MM.1S (cell line): Measurements from ENCODE around the gene SSH3.

Experiments
- EZH2 ChIP-seq: fragments of 300-600 bp; sonication (generic); optimal IDR thresholded peaks from 2 replicates; pipeline ENCODE3; 2017; ENCODE audit warnings: low read depth, mild to moderate bottlenecking, antibody characterized with exemption, low read length, mixed read lengths
- EZH2phosphoT487 ChIP-seq: fragments of 300-600 bp; sonication (generic); IDR thresholded peaks from 2 replicates; pipeline ENCODE4 v1.6.1; 2018; ENCODE audit warnings: antibody characterized with exemption, low read length
- TF ChIP-seq, protein P1 (sequence below): fragments of 300-600 bp; sonication (generic); IDR thresholded peaks from 2 replicates; pipeline ENCODE4 v1.5.1; 2016; ENCODE audit warnings: antibody characterized with exemption, low read length, mixed read lengths

GRCh38 chr11:67253872-67254624 lies 49.3 kb upstream of the SSH3 start:
- TF ChIP-seq EZH2 (no peak), EZH2phosphoT487 (no peak)
- TF ChIP-seq, protein P1, sequence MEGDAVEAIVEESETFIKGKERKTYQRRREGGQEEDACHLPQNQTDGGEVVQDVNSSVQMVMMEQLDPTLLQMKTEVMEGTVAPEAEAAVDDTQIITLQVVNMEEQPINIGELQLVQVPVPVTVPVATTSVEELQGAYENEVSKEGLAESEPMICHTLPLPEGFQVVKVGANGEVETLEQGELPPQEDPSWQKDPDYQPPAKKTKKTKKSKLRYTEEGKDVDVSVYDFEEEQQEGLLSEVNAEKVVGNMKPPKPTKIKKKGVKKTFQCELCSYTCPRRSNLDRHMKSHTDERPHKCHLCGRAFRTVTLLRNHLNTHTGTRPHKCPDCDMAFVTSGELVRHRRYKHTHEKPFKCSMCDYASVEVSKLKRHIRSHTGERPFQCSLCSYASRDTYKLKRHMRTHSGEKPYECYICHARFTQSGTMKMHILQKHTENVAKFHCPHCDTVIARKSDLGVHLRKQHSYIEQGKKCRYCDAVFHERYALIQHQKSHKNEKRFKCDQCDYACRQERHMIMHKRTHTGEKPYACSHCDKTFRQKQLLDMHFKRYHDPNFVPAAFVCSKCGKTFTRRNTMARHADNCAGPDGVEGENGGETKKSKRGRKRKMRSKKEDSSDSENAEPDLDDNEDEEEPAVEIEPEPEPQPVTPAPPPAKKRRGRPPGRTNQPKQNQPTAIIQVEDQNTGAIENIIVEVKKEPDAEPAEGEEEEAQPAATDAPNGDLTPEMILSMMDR, result no peak
